ENCODE data around the gene DUS1L.

Gene DUS1L

GRCh38 chr17:82021107-82021899 lies 44.3 kb downstream of the DUS1L start:
- FAIRE-seq (peak; percentile 91), DNase-seq (ENCODE audit: insufficient read length, low spot score) (no peak)
- TF ChIP-seq POU2F2 (IDR thresholded peaks at IDR 0.05; ENCODE audit: low read depth, low read length) (no peak), TAF1 (IDR thresholded peaks at IDR 0.05; ENCODE audit: low read depth, low read length) (no peak), POLR2AphosphoS5 (IDR thresholded peaks at IDR 0.05; ENCODE audit: low read depth, low read length) (no peak), POLR2A (IDR thresholded peaks at IDR 0.05; ENCODE audit: low read depth, low read length) (no peak), PAX5 (IDR thresholded peaks at IDR 0.05; ENCODE audit: insufficient read depth, low read length, severe bottlenecking) (no peak), SPI1 (IDR thresholded peaks at IDR 0.05; ENCODE audit: low read depth, low read length) (no peak)

- no peak for TF ChIP-seq POU2F2 (IDR thresholded peaks at IDR 0.05; ENCODE audit: low read depth, low read length)
- FAIRE-seq, result no peak
- DNase-seq (ENCODE audit: insufficient read length, low spot score), result no peak
Observed at GRCh38 chr17:82020572-82021106, 45.0 kb downstream of the DUS1L start.

- DNase-seq (ENCODE audit: insufficient read length, low spot score) (peak; percentile 85), FAIRE-seq (peak; percentile 80)
- TF ChIP-seq POLR2A (IDR thresholded peaks at IDR 0.05; ENCODE audit: low read depth, low read length) (no peak), POLR2AphosphoS5 (IDR thresholded peaks at IDR 0.05; ENCODE audit: low read depth, low read length) (no peak), POU2F2 (IDR thresholded peaks at IDR 0.05; ENCODE audit: low read depth, low read length) (no peak), SPI1 (IDR thresholded peaks at IDR 0.05; ENCODE audit: low read depth, low read length) (no peak), PAX5 (IDR thresholded peaks at IDR 0.05; ENCODE audit: insufficient read depth, low read length, severe bottlenecking) (no peak), TAF1 (IDR thresholded peaks at IDR 0.05; ENCODE audit: low read depth, low read length) (no peak)
Observed at GRCh38 chr17:82019690-82020571, 45.7 kb downstream of the DUS1L start.

- TF ChIP-seq POU2F2 (IDR thresholded peaks at IDR 0.05; ENCODE audit: low read depth, low read length) (no peak), PAX5 (IDR thresholded peaks at IDR 0.05; ENCODE audit: insufficient read depth, low read length, severe bottlenecking) (no peak)
- FAIRE-seq (no peak), DNase-seq (ENCODE audit: insufficient read length, low spot score) (no peak)
Observed at GRCh38 chr17:82018989-82019689, 46.5 kb downstream of the DUS1L start.

DNA sequence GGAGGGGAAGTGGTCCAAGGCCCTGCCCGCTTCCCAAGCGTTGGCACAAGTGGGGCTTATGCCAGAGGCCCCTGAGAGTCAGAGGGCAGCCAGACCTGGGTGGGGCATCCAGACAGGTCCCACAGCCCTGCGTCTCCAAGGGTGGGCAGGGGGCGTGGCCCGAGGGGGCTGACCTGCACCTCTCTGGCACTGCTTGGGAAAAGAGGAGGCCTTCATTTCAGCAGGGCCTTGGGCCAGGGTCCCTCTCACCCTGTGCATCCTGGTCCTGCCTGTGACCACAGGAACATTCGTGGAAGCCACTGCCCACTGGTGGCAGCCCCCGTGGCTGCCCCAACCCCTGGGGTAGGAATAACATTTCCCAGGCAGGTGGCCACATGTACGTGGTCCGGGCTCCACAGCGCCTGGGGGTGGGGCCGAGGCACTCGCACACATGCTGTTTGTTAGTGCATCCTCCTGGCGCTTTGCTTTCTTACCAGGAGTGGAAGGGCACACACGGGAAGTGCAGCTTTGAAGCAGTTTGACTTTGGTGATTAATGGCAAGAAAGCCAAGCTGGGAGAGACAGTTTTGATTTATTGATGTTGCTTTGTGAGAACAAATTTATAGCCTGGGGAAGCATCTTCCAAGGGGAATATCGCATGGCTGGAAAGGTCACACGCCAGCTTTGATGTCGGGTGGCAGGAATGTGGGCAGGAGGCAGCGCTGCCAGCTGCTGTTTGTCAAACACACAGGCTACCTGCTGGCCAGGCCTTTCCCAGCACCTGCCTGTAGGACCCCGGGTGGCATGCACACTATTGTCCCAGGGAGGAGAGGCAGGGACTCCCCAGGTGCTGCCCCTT lies 47.2 kb downstream of the DUS1L start:
- DNase-seq (ENCODE audit: insufficient read length, low spot score), result no peak
- TF ChIP-seq TAF1 (IDR thresholded peaks at IDR 0.05; ENCODE audit: low read depth, low read length) (no peak), SPI1 (IDR thresholded peaks at IDR 0.05; ENCODE audit: low read depth, low read length) (no peak), POLR2A (IDR thresholded peaks at IDR 0.05; ENCODE audit: low read depth, low read length) (no peak), POLR2AphosphoS5 (IDR thresholded peaks at IDR 0.05; ENCODE audit: low read depth, low read length) (no peak), PAX5 (IDR thresholded peaks at IDR 0.05; ENCODE audit: insufficient read depth, low read length, severe bottlenecking) (no peak), POU2F2 (IDR thresholded peaks at IDR 0.05; ENCODE audit: low read depth, low read length) (no peak)
- no peak for FAIRE-seq

GRCh38 chr17:82017612-82018151 lies 47.9 kb downstream of the DUS1L start:
- FAIRE-seq (no peak), DNase-seq (ENCODE audit: insufficient read length, low spot score) (no peak)
- no peak for TF ChIP-seq POLR2A (IDR thresholded peaks at IDR 0.05; ENCODE audit: low read depth, low read length)
- no peak for TF ChIP-seq PAX5 (IDR thresholded peaks at IDR 0.05; ENCODE audit: insufficient read depth, low read length, severe bottlenecking)
- no peak for TF ChIP-seq SPI1 (IDR thresholded peaks at IDR 0.05; ENCODE audit: low read depth, low read length)

DNA sequence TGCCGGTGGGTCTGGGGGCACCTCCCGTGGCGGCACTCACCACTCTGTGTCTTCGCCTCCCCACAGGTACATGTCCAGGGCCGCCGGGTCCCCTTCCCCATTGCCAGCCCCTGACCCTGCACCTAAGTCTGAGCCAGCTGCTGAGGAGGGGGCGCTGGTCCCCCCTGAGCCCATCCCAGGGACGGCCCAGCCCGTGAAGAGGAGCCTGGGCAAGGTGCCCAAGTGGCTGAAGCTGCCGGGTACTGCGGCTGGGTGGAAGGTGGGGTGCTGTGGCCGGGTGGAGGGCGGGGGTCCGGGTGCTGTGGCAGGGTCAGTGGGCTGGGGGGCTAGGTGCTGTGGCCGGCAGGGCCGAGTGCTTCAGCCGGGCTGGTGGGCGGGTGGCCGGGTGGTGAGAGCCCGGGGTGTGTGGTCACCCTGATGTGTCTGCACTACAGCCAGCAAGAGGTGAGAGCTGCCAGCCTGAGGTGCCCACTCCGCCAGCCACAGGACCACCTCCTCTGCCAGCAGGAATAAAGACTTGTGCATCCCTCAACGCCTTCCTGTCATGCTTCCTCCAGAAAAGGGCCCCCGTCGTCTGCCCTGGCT lies 48.6 kb downstream of the DUS1L start:
- DNase-seq (ENCODE audit: insufficient read length, low spot score) (no peak), FAIRE-seq (no peak)
- no peak for TF ChIP-seq POU2F2 (IDR thresholded peaks at IDR 0.05; ENCODE audit: low read depth, low read length)
- no peak for TF ChIP-seq SPI1 (IDR thresholded peaks at IDR 0.05; ENCODE audit: low read depth, low read length)
- no peak for TF ChIP-seq POLR2AphosphoS5 (IDR thresholded peaks at IDR 0.05; ENCODE audit: low read depth, low read length)
- TF ChIP-seq TAF1 (IDR thresholded peaks at IDR 0.05; ENCODE audit: low read depth, low read length), result no peak
- TF ChIP-seq POLR2A (IDR thresholded peaks at IDR 0.05; ENCODE audit: low read depth, low read length), result no peak
- no peak for TF ChIP-seq PAX5 (IDR thresholded peaks at IDR 0.05; ENCODE audit: insufficient read depth, low read length, severe bottlenecking)

DNA sequence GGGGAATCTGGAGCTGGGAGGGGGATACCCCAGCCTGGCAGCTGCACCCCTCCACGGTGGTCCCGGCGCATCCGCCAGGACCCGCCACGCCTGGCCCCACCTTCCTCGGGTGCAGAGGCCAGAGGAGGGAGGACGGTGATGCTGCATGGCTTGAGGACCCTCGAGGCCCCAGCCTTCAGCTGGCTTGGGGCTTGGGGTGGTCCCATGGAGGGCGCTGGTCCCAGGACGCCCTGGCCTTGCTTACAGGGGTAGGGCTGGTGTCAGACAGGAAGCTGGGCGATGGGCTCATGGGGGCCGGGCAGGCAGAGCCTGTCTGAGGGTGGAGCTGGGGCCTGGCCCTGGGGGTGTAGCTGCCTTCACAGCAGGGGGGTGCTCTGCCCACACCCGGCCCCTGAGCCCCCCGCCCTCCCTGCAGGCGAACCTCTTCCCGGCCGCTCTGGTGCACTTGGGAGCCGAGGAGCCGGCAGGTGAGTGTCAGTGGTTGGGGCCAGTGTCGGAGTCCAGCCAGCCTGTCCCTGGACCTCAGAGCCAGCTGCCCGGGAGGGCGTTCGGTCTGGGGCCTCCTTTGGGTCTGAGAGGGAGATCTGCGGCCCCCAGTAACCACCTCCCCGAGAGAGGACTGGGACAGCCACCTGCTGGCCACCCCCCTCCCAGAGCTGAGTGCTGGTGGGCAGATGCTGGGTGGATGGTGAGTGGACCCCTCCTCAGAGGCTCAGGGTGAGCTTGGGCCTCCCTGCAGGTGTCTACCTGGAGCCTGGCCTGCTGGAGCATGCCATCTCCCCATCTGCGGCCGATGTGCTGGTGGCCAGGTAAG lies 49.3 kb downstream of the DUS1L start:
- FAIRE-seq, result no peak
- TF ChIP-seq POLR2A (IDR thresholded peaks at IDR 0.05; ENCODE audit: low read depth, low read length) (no peak), PAX5 (IDR thresholded peaks at IDR 0.05; ENCODE audit: insufficient read depth, low read length, severe bottlenecking) (no peak), SPI1 (IDR thresholded peaks at IDR 0.05; ENCODE audit: low read depth, low read length) (no peak), POU2F2 (IDR thresholded peaks at IDR 0.05; ENCODE audit: low read depth, low read length) (no peak), TAF1 (IDR thresholded peaks at IDR 0.05; ENCODE audit: low read depth, low read length) (no peak), POLR2AphosphoS5 (IDR thresholded peaks at IDR 0.05; ENCODE audit: low read depth, low read length) (no peak)

More for the DNA sequence above, 49.3 kb downstream of the DUS1L start:
- DNase-seq (ENCODE audit: insufficient read length, low spot score), result no peak

All from GM12891 (cell line).